PC-3 (cell line): Measurements from ENCODE around the gene IRF2.

Experiments used
- CTCF ChIP-seq: fragments of 300-600 bp; sonication (generic); conservative IDR thresholded peaks from 2 replicates; pipeline ENCODE4 v1.5.1; 2017; ENCODE audit warnings: antibody characterized with exemption, low read depth, mild to moderate bottlenecking, low read length
- EZH2 ChIP-seq: fragments of 300-600 bp; sonication (generic); IDR thresholded peaks from one replicate; pipeline ENCODE4 v1.6.1; 2017; ENCODE audit warnings: antibody characterized with exemption, mild to moderate bottlenecking, low read length; ENCODE audit not compliant: unreplicated experiment

- TF ChIP-seq CTCF (no peak), EZH2 (no peak)
These were observed 114.5 kb downstream of the IRF2 start for GRCh38 chr4:184359888-184360287.
